OCI-LY7 (cell line): ENCODE data around the gene EEPD1. TPM values are rescaled to one million over a fixed set of nuclear protein-coding genes. Genes with fewer than 3 reads are reported as not detected.

ENCODE experiments used
- BruUV-seq: library from RNA; stranded (reverse); fragments of 400-500 nt; replicated peaks from 2 replicates; lab custom pipeline; 2021; lab: Mats Ljungman, UMichigan
- CTCF ChIA-PET: fragments of 300-600 bp; sonication (Branson Sonifier 250); formaldehyde crosslinking; loops from one replicate; lab custom pipeline; 2022; ENCODE audit warnings: antibody characterized with exemption; ENCODE audit not compliant: unreplicated experiment; lab: Charles Lee
- POLR2A ChIA-PET: fragments of 300-600 bp; sonication (Branson Sonifier 250); formaldehyde crosslinking; loops from one replicate; lab custom pipeline; 2022; ENCODE audit warnings: antibody characterized with exemption; lab: Charles Lee
- DNase-seq: peaks from one replicate; pipeline ENCODE4 v3.0.0-alpha.2; 2015; ENCODE audit warnings: low spot score
- H2AFZ ChIP-seq: fragments of 200-600 bp; sonication (generic), shearing (Covaris generic); 2 replicates; pipeline ENCODE4 v1.6.1; 2014; ENCODE audit warnings: mild to moderate bottlenecking, antibody characterized with exemption, low read length, moderate library complexity
- H3K27ac ChIP-seq: fragments of 200-600 bp; sonication (generic); 2 replicates; pipeline ENCODE4 v1.5.1; 2014; ENCODE audit warnings: mixed run types, low read depth, mild to moderate bottlenecking, moderate library complexity, low read length, inconsistent platforms; ENCODE audit not compliant: poor library complexity, severe bottlenecking
- H3K36me3 ChIP-seq: fragments of 200-600 bp; sonication (generic); 2 replicates; pipeline ENCODE4 v1.6.1; 2014; ENCODE audit warnings: mild to moderate bottlenecking, antibody characterized with exemption, low read length, moderate library complexity, mixed read lengths; ENCODE audit not compliant: insufficient read depth
- H3K4me1 ChIP-seq: fragments of 200-600 bp; sonication (generic); 2 replicates; pipeline ENCODE4 v1.5.1; 2014; ENCODE audit warnings: mild to moderate bottlenecking, low read length; ENCODE audit not compliant: insufficient read depth, poor library complexity, severe bottlenecking
- H3K4me2 ChIP-seq: fragments of 200-600 bp; sonication (generic); 2 replicates; pipeline ENCODE4 v1.6.1; 2014; ENCODE audit warnings: mild to moderate bottlenecking, low read length
- H3K4me3 ChIP-seq: fragments of 200-600 bp; sonication (generic); 2 replicates; pipeline ENCODE4 v1.5.1; 2014; ENCODE audit warnings: mild to moderate bottlenecking, low read depth, low read length; ENCODE audit not compliant: poor library complexity, severe bottlenecking
- H3K79me2 ChIP-seq: fragments of 200-600 bp; sonication (generic); 2 replicates; pipeline ENCODE4 v1.6.1; 2016; ENCODE audit warnings: low read depth, mild to moderate bottlenecking, low read length, moderate library complexity, mixed read lengths; ENCODE audit not compliant: insufficient read depth
- H3K9me2 ChIP-seq: fragments of 200-600 bp; sonication (generic); 2 replicates; pipeline ENCODE4 v1.6.1; 2016; ENCODE audit warnings: mild to moderate bottlenecking, low read length, mixed read lengths; ENCODE audit not compliant: insufficient read depth
- H3K9me3 ChIP-seq: fragments of 200-600 bp; sonication (generic); 2 replicates; pipeline ENCODE4 v1.6.1; 2014; ENCODE audit warnings: mild to moderate bottlenecking, mixed run types, low read length, mixed read lengths
- H4K20me1 ChIP-seq: fragments of 200-600 bp; sonication (generic); 2 replicates; pipeline ENCODE4 v1.6.1; 2014; ENCODE audit warnings: mild to moderate bottlenecking, antibody characterized with exemption, low read length, moderate library complexity, mixed read lengths; ENCODE audit not compliant: insufficient read depth
- CTCF ChIP-seq: fragments of 200-600 bp; sonication (generic); conservative IDR thresholded peaks from 2 replicates; pipeline ENCODE4 v1.5.1; 2014; ENCODE audit warnings: mild to moderate bottlenecking, antibody characterized with exemption, low read length, moderate library complexity, mixed read lengths
- EZH2phosphoT487 ChIP-seq: fragments of 200-600 bp; sonication (generic); IDR thresholded peaks from 2 replicates; pipeline ENCODE4 v1.6.1; 2018; ENCODE audit warnings: low read depth, borderline replicate concordance, mild to moderate bottlenecking, mixed run types, antibody characterized with exemption, low read length, moderate library complexity, mixed read lengths
- intact Hi-C: fragments of 100-400 bp; cut with micrococcal nuclease; formaldehyde crosslinking; loops from one replicate; pipeline ENCODE4 v1.10.0; 2022; ENCODE audit not compliant: unreplicated experiment
- total RNA-seq, 2 experiments: library from RNA; depleted of rRNA in 1 of 2; stranded (reverse); fragments of >200 nt in 1 of 2; shearing (Covaris generic) in 1 of 2; gene quantifications; 2 replicates each; pipeline ENCODE4 v1.2.3, GENCODE V29; 2014 to 2022

The EEPD1 gene
- total RNA-seq, 2 experiments from 2014 or later, result 1.7 to 8.1 TPM

GRCh38 chr7:36309716-36310115 is 156.7 kb downstream of the EEPD1 start:
- Histone ChIP-seq H4K20me1 (no peaks in the 10 kb centered on the region), H3K4me1 (no peaks in the 10 kb centered on the region), H2AFZ (no peak overlapping the region; the same call in 1 of the 2 replicates), H3K4me3 (no peak overlapping the region), H3K79me2 (no peaks in the 10 kb centered on the region), H3K27ac (no peak overlapping the region), H3K9me2 (no peaks in the 10 kb centered on the region), H3K4me2 (no peak overlapping the region), H3K36me3 (no peaks in the 10 kb centered on the region), H3K9me3 (no peaks in the 10 kb centered on the region)
- ChIA-PET POLR2A (interaction anchor here (0.6 kb wide), 1 partner anchor 203 kb away, joined by 3 read pairs; no protein-coding TSS in a partner anchor), CTCF (interaction anchor here (0.6 kb wide), 1 partner anchor 988 kb away, joined by 3 read pairs; no protein-coding TSS in a partner anchor)
- no TSS peak for BruUV-seq
- TF ChIP-seq CTCF (no peak), EZH2phosphoT487 (no peak)
- DNase-seq, result no peak
- intact Hi-C loops, result no loop called here

DNA sequence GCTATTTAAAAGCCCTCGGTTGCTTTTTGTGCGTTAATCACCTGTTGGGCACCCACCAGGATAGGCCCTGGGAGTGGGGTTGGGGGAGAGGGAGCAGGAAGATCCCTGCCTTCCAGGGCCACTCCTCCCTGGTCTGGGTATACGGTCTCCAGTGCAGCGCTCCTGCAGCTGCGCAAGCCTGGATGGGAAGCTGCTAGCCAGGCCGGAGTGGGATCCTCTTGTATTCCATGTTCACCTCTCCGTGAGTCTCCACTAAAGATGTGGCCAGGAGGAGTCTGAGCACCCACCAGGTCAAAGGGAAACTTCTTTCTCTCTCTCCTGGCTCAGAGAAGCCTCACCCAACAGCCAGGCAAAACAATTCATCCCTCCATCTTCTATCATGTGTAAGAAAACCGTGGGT is 157.8 kb downstream of the EEPD1 start:
- CTCF ChIA-PET, result no interaction called here
- Histone ChIP-seq H4K20me1 (no peaks in the 10 kb centered on the region), H3K9me3 (no peaks in the 10 kb centered on the region), H3K4me3 (no peak overlapping the region), H3K4me1 (no peaks in the 10 kb centered on the region), H3K4me2 (no peak overlapping the region), H3K27ac (no peak overlapping the region), H2AFZ (no peak overlapping the region), H3K36me3 (no peaks in the 10 kb centered on the region), H3K9me2 (no peaks in the 10 kb centered on the region), H3K79me2 (no peaks in the 10 kb centered on the region)
- intact Hi-C loops, result no loop called here
- TF ChIP-seq EZH2phosphoT487, result no peak
- no peak for TF ChIP-seq CTCF
- no TSS peak for BruUV-seq
- POLR2A ChIA-PET, result no interaction called here
- no peak for DNase-seq

DNA sequence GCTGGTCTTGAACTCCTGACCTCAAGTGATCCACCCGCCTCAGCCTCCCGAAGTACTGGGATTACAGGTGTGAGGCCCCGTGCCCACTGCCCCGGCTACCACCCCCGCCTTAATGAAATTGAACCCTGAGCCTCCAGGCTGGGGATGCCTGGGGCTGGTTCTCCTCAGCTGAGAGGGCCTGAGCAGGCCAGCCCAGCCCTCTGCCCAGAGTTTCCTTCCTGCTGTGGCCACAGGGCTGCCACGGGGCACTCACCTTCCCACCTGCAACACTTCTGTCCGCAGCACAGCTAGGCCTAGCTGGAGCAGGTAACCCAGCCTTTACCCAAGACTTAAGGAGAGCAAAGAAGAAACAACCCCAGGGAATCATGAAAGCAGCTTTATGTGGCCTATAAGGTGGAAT is 158.5 kb downstream of the EEPD1 start:
- Histone ChIP-seq H3K9me2 (no peaks in the 10 kb centered on the region), H3K4me2 (no peak overlapping the region), H3K27ac (no peak overlapping the region), H3K9me3 (no peaks in the 10 kb centered on the region), H3K36me3 (no peaks in the 10 kb centered on the region), H3K79me2 (no peaks in the 10 kb centered on the region), H4K20me1 (no peaks in the 10 kb centered on the region), H3K4me1 (no peaks in the 10 kb centered on the region), H2AFZ (no peak overlapping the region), H3K4me3 (no peak overlapping the region)
- intact Hi-C loops, result no loop called here
- POLR2A ChIA-PET, result no interaction called here
- CTCF ChIA-PET, result no interaction called here
- DNase-seq, result no peak
- no peak for TF ChIP-seq CTCF
- TF ChIP-seq EZH2phosphoT487, result no peak
- no TSS peak for BruUV-seq
